Adipose tissue (tissue), 3 donors: ENCODE data around the gene SPDYE4. TPM values are rescaled to one million over a fixed set of nuclear protein-coding genes. Genes with fewer than 3 reads are reported as not detected.

Experiments used
- H3K27ac ChIP-seq: one replicate; pipeline ENCODE4 v1.5.1; 2013; ENCODE audit warnings: low read depth, low read length
- WGBS, 3 donors: extraction: QIAGEN DNeasy Blood & Tissue Kit; methylation state at CpG; one replicate each; pipeline ENCODE4 v1.1.7; 2013; 5-methylcytosine and 5-hydroxymethylcytosine counted together
- polyA plus RNA-seq, 3 donors: library from polyadenylated mRNA; stranded (reverse); fragments of 200-250 nt; gene quantifications; one replicate each; pipeline ENCODE4 v1.2.3, GENCODE V29; 2013
- donor health status: healthy with polysubstance abuse.
- donor health status: Bipolar disorder and iron deficiency.
- donor health status: healthy.

SPDYE4 gene
- polyA plus RNA-seq, 3 donors = not detected

GRCh38 chr17:8789743-8790142 lies 31.4 kb upstream of the SPDYE4 start:
- WGBS, 3 donors = 66 to 75% (median 68%) methylated on average over 10 of the region's 10 CpGs
- H3K27ac ChIP-seq = no peak overlapping the region

DNA sequence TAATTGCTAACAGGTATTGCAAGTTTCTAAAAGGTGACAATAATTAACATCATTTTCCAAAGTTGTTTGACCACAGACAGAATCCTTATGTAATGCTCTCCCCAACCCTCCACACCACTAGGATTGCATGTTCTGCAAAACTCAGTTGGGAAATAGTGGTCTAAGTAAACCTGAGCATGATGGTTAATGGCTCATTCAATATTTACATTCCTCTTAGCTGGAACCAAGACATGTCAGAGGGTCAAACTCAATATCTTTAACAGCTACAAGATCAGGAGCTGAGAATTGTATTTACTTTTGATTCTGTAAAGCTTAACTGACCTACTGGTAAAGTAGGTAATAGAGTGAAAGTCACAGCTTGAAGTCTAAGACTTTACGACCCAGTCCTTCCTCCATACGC lies 30.7 kb upstream of the SPDYE4 start:
- WGBS, 3 donors = 70 to 87% (median 74%) methylated on average over 2 of the region's 2 CpGs

DNA sequence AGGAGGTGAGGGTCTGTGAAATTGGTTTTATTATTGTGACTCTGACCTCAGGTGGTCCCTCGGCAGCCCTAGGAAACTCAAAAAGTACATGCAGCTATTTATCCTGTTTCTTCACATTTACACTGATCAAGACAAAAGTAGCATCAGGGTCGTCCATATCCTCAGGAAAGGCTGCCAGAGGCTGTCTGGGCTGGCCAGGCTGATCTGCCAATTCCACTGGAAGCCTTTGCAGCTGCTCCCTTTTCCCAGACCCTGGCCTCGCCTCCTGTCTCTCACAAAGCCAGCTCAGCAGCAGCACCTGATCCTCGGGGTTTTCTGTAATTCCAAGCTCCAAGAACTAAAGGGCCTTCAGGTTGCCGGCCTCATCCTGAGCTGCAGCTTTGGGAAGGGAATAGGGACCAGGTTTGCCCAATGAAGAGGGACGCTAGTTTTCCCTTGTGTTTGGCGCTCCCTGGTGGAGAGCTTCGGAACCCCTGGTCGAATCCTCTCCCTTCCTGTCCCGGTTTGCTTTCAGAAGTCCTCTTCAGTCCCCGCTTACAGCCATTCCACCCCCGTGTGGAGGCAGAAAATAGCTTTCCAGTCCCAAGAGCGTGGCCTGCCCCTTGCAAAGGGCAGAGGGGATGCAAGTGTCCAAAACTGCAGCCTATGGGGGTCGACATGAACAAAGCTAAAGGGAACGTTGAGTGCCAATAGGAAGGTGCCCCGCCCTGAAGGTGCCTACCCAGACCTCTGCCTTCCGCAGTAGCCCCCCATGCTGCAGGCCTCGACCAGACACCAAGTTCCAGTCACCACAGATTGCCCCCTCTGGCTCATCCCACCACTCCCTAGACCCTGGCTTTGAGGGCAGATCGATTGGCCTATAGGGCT lies 27.4 kb upstream of the SPDYE4 start:
- H3K27ac ChIP-seq = no peak overlapping the region
- WGBS, 3 donors = 29 to 30% (median 29%) methylated on average over 19 of the region's 19 CpGs

More for the DNA sequence above, 30.7 kb upstream of the SPDYE4 start:
- no peak overlapping the region for H3K27ac ChIP-seq

- no peak overlapping the region for H3K27ac ChIP-seq
- WGBS, 3 donors = 81 to 100% (median 86%) methylated on average over 1 of the region's 1 CpG
These were observed 23.8 kb upstream of the SPDYE4 start for GRCh38 chr17:8782176-8782575.

DNA sequence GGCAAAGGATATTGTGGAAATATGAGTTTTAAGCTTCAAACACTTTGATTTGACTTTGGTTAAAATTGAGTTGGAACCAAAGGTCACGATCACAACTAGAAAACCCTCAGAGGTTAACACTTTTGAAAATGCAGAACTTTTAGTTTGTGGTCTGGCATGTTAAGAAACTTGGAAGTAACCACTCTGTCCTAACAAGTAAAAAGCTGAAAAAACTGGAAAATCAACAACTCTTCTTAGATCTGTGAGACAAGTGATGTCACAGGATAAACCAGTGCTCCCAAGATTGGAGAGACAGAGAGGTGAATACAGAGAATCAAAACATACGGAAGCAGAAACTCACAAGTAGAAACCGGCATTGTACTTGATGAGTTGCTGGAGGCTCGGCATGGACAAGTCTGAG lies 23.4 kb upstream of the SPDYE4 start:
- WGBS, 3 donors = 78 to 85% (median 79%) methylated on average over 4 of the region's 4 CpGs

DNA sequence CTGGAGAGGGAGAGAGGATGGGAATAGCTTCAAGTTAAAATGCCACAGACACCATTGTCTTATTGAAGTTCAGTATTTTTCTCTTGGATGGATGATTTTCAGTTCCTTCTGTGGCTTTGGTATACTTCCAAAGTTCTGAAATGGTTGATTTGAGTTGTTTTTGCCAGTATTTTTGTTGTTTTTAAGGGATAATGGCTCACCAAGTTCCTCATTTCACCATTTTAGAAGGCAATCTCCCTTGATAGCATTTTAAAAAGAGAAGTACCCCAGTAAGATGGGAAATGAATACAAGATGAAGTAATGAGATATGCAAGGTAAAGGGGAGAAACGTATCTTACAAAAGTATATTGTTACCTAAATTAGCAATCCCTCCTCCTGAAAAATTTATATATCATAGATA lies 18.5 kb upstream of the SPDYE4 start:
- no peak overlapping the region for H3K27ac ChIP-seq

More for the DNA sequence above, 23.4 kb upstream of the SPDYE4 start:
- H3K27ac ChIP-seq = no peak overlapping the region

GRCh38 chr17:8776248-8776647 lies 17.9 kb upstream of the SPDYE4 start:
- no peak overlapping the region for H3K27ac ChIP-seq

More for the DNA sequence above, 18.5 kb upstream of the SPDYE4 start:
- WGBS, 3 donors = 46 to 87% (median 50%) methylated on average over 1 of the region's 1 CpG

DNA sequence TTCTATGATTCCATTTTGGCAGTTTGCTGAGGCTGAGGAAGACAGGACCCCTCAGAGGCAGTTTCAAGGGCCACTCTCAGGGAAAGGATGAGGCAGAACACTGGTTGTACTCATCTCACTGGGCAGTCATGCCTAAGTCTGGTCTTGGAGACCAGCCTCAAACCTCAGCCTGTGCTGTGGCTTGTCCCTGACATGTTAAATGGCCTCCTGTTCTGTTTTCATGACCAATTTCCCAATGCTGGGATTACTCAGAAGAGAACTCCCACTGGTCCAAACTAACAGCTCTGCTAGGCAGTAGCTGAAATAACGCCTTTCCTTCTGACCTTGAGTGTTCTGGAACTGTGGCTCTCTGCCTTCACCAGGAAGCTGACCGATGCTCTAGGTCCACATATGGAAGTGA lies 8.4 kb upstream of the SPDYE4 start:
- H3K27ac ChIP-seq = no peak overlapping the region
- 80 to 83% (median 80%) methylated on average over 2 of the region's 2 CpGs for WGBS, 3 donors

GRCh38 chr17:8762012-8762411 lies 3.7 kb upstream of the SPDYE4 start:
- 82 to 87% (median 84%) methylated on average over 8 of the region's 8 CpGs for WGBS, 3 donors
- H3K27ac ChIP-seq = no peak overlapping the region

GRCh38 chr17:8757189-8757588 lies 1.2 kb downstream of the SPDYE4 start:
- 70 to 86% (median 77%) methylated on average over 13 of the region's 13 CpGs for WGBS, 3 donors
- no peak overlapping the region for H3K27ac ChIP-seq

DNA sequence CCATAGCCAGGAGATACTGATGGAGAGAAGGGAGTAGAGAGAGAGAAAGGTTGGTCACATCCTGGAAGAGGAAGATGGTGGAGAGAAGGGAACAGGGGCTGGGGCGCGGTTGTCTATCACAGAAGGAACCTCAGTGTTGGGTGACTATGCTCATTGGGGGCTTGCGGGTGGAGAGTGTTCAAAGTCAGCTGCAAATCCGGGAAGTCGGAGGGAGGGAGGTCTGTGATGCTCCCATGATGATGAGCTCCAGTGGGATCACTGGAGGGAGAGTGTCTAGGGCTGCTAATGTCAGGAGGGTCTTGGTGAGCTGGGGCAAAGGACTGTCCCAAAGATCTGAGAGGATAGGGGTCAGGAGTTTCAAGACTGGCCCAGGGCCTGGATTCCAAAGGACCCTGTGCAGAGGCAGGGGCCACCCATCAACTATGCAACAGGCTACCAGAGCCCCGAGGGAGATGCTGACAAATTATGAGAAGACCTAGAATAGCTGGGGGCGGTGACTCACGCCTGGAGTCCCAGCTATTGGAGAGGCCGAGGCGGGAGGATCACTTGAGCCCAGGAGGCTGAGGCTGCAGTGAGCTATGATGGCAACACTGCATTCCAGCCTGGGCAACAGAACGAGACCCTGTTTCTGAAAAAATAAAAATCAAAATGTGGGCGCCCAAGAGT lies 2.6 kb downstream of the SPDYE4 start:
- H3K27ac ChIP-seq = no peak overlapping the region
- 87 to 95% (median 93%) methylated on average over 12 of the region's 12 CpGs for WGBS, 3 donors

- H3K27ac ChIP-seq = no peak overlapping the region
- 73 to 85% (median 74%) methylated on average over 8 of the region's 8 CpGs for WGBS, 3 donors
These were observed 3.5 kb downstream of the SPDYE4 start for GRCh38 chr17:8754890-8755289.

GRCh38 chr17:8753976-8754440 lies 4.3 kb downstream of the SPDYE4 start:
- no peak overlapping the region for H3K27ac ChIP-seq
- WGBS, 3 donors = 32 to 54% (median 53%) methylated on average over 1 of the region's 1 CpG

DNA sequence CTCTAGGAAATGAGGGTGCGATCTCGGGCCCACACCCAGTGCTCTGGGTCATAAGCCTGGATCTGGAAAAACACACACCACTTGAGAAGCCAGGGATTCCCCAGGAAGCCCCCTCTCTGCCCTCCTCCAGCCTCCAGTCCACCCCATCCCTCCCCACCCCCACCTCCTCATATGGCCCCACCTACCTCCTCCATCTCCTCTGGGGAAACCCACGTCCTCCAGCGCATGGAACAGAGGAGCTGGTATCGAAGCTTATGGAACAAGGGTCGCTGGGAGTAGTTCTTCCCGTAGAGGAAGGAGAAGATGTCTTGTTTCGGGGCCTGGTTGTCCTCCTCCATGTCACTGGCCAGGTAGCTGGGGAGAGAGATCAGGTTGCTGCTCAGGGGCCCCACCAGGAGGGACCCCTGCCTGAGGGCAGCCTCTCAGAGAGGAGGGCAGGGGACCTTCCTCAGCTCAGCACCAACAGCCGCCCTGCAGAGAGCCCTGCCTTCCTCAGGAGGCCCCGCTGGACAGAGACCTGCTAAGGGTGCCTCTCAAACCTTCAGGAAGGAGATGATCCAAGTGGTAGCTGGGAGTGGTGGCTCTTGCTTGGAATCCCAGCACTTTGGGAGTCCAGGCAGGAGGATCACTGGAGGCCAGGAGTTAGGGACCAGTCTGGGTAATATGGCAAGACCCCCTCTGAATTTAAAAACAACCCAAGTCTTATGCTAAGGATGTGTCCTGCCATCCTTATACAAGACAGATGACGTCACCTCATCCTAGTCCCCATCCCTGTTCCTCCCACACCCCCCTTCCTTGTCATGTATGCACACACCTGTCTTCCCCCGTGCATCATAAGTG lies 5.0 kb downstream of the SPDYE4 start:
- WGBS, 3 donors = 78 to 86% (median 80%) methylated on average over 12 of the region's 12 CpGs
- no peak overlapping the region for H3K27ac ChIP-seq

DNA sequence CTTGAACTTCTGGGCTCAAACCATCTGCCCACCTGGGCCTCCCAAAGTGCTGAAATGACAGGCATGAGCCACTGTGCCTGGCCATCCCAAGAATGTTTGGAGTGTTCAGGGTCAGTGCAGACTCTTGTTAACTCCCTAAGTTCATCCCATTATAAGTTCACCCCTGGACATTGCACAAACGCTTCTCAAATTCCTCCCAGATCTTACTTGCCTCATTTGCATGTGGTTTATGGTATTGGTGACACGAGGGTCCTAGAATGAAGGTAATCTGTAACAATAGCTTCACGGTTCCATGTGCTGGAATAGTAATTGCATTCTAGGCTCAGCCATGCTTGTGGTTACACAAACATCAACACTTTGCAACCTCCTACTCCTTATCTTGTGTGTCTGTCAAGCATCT lies 8.7 kb downstream of the SPDYE4 start:
- H3K27ac ChIP-seq = no peak overlapping the region
- WGBS, 3 donors = 69 to 76% (median 75%) methylated on average over 3 of the region's 3 CpGs

- 78 to 92% (median 92%) methylated on average over 3 of the region's 3 CpGs for WGBS, 3 donors
- H3K27ac ChIP-seq = no peak overlapping the region
These were observed 10.6 kb downstream of the SPDYE4 start for GRCh38 chr17:8747742-8748141.

- no peak overlapping the region for H3K27ac ChIP-seq
- WGBS, 3 donors = 16 to 20% (median 17%) methylated on average over 9 of the region's 9 CpGs
These were observed 11.7 kb downstream of the SPDYE4 start for GRCh38 chr17:8746501-8747236.
